Measurements from ENCODE around the gene EML6. TPM values are rescaled to one million over a fixed set of nuclear protein-coding genes. Genes with fewer than 3 reads are reported as not detected.

EML6 gene
- total RNA-seq, 1 donor from 2014 or later, result 2.5 TPM

DNA sequence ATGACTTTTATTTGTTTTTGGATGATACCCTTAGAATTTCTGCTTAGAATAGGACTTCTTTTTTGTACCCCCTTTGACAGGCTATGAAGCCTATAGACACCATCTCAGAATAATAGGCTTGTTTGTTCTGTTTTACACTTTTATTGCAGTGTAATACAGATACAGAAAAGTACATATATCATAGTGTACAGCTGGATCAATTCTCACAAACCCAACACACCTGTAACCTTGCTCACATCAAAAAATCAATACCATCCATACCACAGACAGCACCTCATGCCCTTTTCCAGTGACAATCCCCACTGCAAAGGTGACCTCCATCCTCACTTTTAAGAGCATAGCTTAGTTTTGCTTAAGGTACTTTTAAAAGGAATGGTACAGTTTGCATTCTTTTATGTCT is 14.8 kb downstream of the EML6 start:
- no peaks in the 10 kb centered on the region for H3K9me3 ChIP-seq
- no peak for DNase-seq
- intact Hi-C loops (cut with DNase I), result no loop called here
- no peaks in the 10 kb centered on the region for H3K27me3 ChIP-seq (ENCODE audit: low read depth)
- no peaks in the 10 kb centered on the region for H3K36me3 ChIP-seq
- ATAC-seq, result no peak
- TF ChIP-seq CTCF (IDR thresholded peaks at IDR 0.05), result no peak
- H3K4me3 ChIP-seq, result no peak overlapping the region
- H3K4me1 ChIP-seq, result no peaks in the 10 kb centered on the region
- H3K27ac ChIP-seq, result no peak overlapping the region

- no peaks in the 10 kb centered on the region for H3K27me3 ChIP-seq (ENCODE audit: low read depth)
Measured at GRCh38 chr2:54740333-54740732, 16.9 kb downstream of the EML6 start.

GRCh38 chr2:54741250-54741649 is 17.8 kb downstream of the EML6 start:
- H3K4me3 ChIP-seq, result no peak overlapping the region
- ATAC-seq (no peak), DNase-seq (no peak)
- H3K27me3 ChIP-seq (ENCODE audit: low read depth), result no peaks in the 10 kb centered on the region
- no peaks in the 10 kb centered on the region for H3K36me3 ChIP-seq
- H3K27ac ChIP-seq, result no peak overlapping the region
- H3K9me3 ChIP-seq, result no peaks in the 10 kb centered on the region
- H3K4me1 ChIP-seq, result no peaks in the 10 kb centered on the region
- no peak for TF ChIP-seq CTCF (IDR thresholded peaks at IDR 0.05)
- intact Hi-C loops (cut with DNase I), result no loop called here

More at GRCh38 chr2:54740333-54740732, 16.9 kb downstream of the EML6 start:
- no peak for TF ChIP-seq CTCF (IDR thresholded peaks at IDR 0.05)
- no peak overlapping the region for H3K4me3 ChIP-seq
- H3K9me3 ChIP-seq, result no peaks in the 10 kb centered on the region
- intact Hi-C loops (cut with DNase I), result no loop called here
- H3K4me1 ChIP-seq, result no peaks in the 10 kb centered on the region
- H3K27ac ChIP-seq, result no peak overlapping the region
- DNase-seq (no peak), ATAC-seq (no peak)
- H3K36me3 ChIP-seq, result no peaks in the 10 kb centered on the region

DNA sequence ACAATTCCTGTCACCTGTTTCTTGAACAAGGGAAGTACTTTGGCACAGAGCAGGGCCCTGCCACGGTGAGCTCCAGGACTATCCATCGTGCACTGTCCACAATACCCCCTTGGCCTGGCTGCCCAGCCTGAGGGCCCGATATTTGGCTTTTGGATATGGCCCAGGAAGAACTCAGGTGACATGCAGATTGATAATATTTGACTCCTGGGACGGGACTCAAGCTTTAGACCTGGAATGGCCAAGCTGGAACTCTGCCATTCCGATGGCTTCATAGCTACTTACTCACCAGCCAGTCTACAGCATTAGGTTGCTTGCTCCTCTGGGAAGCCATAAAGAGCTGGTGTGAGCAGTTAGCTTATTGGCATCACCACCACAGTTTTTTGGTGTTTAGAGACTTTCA is 26.6 kb downstream of the EML6 start:
- H3K9me3 ChIP-seq, result no peaks in the 10 kb centered on the region
- intact Hi-C loops (cut with DNase I), result no loop called here
- no peaks in the 10 kb centered on the region for H3K27me3 ChIP-seq (ENCODE audit: low read depth)
- DNase-seq (no peak), ATAC-seq (no peak)
- TF ChIP-seq CTCF (IDR thresholded peaks at IDR 0.05), result no peak
- H3K4me1 ChIP-seq, result no peaks in the 10 kb centered on the region
- H3K36me3 ChIP-seq, result no peaks in the 10 kb centered on the region
- H3K27ac ChIP-seq, result no peak overlapping the region
- H3K4me3 ChIP-seq, result no peak overlapping the region

DNA sequence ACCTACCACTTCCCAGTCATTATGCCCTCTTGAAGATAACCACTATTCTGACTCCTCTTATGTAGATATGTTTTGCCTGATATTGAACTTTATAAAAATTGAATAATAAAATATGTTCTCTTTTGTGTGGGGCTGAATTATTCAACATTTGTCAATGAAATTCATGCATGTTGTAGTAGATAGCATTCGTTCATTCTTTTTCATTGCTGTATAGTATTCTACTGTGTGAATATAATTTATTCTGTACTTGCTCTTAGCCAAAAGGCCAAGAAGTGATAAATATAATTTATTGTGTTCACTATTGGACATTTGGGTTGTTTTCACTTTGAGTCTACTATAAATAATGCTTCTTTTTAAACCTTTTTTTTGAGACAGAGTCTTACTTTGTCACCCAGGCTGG is 29.0 kb downstream of the EML6 start:
- no peak for ATAC-seq
- Histone ChIP-seq H3K27ac (no peak overlapping the region), H3K9me3 (no peaks in the 10 kb centered on the region), H3K36me3 (no peaks in the 10 kb centered on the region), H3K4me3 (no peak overlapping the region), H3K27me3 (ENCODE audit: low read depth) (no peaks in the 10 kb centered on the region), H3K4me1 (no peaks in the 10 kb centered on the region)
- TF ChIP-seq CTCF (IDR thresholded peaks at IDR 0.05), result no peak
- intact Hi-C loops (cut with DNase I), result no loop called here
- no peak for DNase-seq
